Activated CD4-positive, alpha-beta T cell treated with anti-CD3 and anti-CD28 coated beads, Interleukin-2, amount 50 U/mL, for 16 hours (primary cell): ENCODE measurements around the gene SOX18.

ENCODE experiments used
- DNase-seq: peaks from one replicate; pipeline ENCODE4 v3.0.0-alpha.2; 2020

The SOX18 gene

GRCh38 chr20:64037199-64037497 is 12.3 kb downstream of the SOX18 start:
- DNase-seq = no peak

DNA sequence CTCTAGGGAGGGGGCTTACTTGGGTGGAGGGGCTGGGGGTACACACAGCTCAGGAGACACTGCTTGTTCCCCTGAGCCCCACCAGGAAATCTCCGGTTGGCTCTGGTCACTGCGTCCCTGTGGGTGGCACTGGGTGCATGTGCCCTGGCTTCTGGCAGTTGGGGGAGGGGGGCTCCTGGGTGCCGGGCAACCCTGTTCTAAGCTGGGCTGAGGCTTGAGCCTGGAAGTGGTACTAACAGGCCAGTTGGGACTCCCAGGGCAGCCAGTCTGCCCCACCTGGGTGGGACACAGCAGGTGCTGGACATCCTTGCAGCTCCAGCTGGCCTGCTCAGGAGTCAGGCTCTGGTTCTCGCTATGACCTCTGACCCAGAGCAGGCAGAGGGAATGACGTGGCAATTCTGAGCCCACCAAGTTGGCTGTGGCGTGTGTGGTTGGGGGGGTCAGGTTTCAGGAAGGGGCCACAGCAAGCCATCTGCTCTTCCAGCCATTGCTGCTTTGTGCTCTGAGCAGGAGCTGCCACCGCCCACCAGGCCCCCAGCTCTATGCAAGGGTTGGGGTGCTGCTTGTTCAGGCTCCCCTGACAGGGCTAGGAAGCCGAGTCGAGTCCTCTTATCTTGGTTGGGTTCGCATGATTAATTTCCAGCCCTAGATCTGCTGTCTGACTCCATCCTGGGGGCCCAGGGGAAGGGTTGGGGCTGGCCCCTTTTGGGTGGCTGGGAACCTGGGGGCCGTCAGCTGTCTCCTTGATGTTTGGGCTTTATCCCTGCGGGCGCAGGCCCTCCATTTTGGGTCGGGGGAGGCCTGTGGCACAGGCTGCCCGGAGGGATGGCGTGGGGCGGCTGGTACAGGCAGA is 12.9 kb downstream of the SOX18 start:
- DNase-seq = peak; percentile 37

GRCh38 chr20:64035933-64036345 is 13.5 kb downstream of the SOX18 start, which contains the start of gene C20orf204:
C20orf204 (plus strand) TSS chr20:64036182; CDS start chr20:64036324, 142 bp downstream.
- DNase-seq = no peak

DNA sequence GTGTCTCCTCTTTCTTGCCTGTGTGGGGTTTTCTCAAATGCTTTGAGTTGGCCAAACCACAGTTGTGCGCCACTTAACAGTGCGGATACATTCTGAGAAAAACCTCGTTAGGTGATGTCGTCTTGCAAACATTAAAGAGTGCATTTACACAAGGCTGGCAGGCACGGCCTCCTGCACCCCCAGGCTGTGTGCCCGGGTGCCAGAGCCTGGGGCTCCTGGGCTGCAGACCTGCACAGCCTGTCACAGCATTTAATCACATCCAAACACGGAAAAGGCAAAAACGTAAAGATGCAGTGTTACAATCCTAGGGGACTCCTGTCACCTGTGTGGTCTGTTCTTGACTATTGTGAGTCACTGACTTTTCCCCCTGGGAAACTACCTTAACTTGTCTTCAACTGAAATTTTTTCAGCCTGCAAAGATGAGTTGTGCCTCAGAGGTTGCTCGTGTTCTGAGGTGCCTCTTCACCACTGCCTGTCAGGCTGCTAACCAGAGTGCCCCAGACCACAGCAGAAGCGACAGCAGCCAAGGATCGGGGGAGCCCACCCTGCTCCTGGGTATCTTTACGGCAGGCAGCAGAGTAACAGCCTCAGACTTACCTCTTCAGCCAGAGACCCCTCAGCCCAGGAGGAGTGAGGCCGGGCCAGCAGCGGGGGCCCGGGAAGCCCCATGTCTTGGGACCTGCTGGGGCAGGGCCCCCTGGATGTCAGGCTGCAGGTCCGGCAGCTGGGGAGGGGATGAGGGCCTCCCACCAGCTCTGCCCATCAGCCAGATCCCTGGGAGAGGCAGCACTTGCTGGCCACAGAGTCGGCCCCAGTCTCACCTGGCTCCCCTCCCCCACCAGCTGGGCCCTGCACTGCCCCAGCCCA is 14.1 kb downstream of the SOX18 start:
- peak; percentile 79 for DNase-seq

- no peak for DNase-seq
These were observed 15.4 kb downstream of the SOX18 start for GRCh38 chr20:64033981-64034493.

DNA sequence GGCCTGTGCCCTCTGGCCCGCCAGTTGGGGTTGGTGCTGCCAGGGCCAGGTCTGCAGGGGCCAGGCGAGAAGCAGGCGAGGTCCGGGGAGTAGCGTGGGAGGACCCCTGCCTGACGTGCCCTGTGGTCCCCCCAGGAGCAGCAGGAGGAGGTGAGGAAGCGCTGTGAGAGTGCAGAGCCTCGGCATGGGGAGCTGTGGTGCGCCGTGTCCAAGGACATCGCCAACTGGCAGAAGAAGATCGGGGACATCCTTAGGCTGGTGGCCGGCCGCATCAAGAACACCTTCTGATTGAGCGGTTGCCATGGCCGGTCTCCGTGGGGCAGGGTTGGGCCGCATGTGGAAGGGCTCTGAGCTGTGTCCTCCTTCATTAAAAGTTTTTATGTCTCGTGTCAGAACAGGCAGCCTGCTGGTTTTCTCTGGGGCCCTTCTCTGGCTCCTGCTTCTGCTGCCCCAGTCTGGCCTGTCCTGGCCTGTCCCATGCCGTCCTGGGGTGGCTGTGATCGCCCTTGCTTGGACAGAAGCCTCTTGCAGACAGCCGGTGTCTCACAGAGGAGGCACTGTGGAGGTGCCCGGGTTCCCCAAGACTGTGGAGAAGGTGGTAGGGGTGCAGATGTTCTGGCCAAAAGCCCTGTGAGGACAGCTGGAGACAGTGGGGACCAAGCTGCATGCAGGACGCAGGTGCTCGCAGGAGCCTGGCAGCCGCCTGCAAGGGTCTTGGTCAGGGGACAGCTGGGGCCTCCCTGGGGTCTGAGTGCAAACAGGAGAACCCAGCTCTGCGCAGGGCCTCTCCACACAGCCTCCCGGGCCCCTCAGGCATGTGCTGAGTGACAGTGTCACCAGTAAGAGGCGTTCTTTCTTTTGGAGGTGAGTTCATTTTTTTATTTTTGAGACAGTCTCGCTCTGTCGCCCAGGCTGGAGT is 16.5 kb downstream of the SOX18 start:
- DNase-seq = no peak

DNA sequence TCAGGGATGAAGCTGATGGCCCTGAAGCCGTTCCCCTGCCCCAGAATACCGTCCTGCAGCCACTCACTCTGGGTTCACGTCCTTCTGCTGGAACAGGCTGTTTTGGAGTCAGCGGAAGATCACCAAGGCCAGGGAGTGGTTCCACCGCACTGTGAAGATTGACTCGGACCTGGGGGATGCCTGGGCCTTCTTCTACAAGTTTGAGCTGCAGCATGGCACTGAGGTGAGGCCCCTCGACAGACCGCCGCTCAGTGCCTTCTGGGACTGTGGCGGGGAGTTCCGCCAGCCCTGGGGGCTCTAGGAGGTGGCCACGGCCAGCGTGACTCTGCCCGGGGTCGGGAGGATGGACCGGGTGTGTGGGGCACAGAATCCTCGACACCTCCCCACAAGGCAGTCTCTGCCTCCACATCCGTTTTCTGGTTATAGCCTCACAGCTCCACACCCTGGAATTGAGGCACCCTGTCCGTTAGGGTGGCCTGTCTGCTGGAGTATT is 17.6 kb downstream of the SOX18 start:
- no peak for DNase-seq

- DNase-seq = no peak
These were observed 18.9 kb downstream of the SOX18 start for GRCh38 chr20:64030371-64031134.

- DNase-seq = no peak
These were observed 19.9 kb downstream of the SOX18 start for GRCh38 chr20:64029293-64030117.

- no peak for DNase-seq
These were observed 21.3 kb downstream of the SOX18 start for GRCh38 chr20:64027981-64028685.

GRCh38 chr20:64025826-64026412 is 23.5 kb downstream of the SOX18 start:
- DNase-seq = no peak

DNA sequence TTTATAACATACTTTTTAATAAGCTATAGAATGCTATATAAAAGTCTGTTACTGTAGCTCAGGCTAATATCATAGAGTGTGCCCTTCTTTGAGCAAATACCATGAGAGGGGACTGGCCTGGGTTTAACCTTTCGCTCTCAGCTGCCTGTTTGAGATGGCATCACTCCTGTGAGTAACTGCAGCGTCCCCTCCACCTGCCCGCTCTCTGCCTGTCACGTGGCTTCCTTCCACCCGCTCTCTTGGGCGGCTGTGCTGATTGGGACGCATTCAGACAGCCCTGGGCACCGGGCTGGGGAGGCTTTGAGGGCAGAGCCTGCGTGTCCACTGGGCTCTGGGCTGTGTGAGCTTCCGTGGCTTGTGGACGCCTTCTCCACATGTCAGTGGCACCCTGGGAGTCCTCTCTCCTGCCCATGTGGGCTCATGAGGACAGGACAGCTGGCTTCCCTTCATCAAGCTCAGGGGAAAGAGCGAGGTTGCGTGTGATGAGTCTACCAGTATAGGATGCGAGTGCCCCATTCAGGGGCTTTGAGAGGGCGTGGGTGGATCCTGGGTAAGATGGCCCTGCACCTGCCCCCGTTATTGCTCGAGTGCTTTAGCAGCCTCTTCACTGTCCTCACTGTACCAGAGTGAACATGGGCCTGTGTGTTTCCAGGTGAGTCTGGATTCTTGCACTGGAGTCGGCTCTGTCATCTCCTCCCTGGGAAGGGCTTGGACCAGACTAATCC is 24.2 kb downstream of the SOX18 start:
- no peak for DNase-seq

DNA sequence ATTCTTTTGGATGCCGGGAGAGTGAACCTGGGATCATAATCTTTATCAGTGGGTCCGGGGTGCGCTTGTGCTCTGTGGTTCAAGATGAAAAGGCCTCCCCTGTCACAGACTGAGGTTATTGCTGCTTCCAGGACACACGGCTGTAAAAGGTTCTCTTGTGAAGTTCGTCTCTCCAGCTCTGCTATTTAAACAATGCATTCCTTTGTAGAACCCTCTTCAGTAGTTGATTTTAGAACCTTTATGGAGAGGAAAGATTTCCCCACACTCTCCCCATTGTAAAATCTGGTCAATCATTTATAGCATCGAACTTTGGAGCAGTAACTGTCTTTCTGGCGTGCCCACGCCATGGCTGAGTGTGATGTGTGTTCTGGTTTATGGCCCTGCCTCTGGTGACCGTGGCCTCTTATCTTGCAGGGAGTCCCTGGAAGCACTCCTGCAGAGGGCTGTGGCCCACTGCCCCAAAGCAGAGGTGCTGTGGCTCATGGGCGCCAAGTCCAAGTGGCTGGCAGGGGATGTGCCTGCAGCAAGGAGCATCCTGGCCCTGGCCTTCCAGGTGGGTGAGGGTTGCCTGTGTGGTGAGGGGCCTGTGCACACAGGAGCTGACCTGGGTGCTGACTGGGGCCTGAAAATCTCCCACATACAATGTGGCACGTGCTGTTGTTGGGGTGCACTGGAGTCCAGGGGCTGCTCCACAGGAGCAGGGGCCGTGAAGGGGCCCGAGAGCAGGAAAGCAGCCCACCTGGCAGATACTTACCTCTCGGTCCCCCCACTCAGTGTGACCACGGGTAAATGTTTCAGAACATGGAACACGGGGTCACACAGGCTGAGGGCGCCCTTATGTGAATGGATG is 25.1 kb downstream of the SOX18 start:
- no peak for DNase-seq

- DNase-seq = no peak
These were observed 25.9 kb downstream of the SOX18 start for GRCh38 chr20:64023361-64024140.

- DNase-seq = no peak
These were observed 26.6 kb downstream of the SOX18 start for GRCh38 chr20:64022671-64023360.
